Measurements from ENCODE around the gene FAIM2.

FAIM2 gene

GRCh38 chr12:49824416-49824815, 79.3 kb downstream of the FAIM2 start:
- DNase-seq (ENCODE audit: low spot score): no peak

DNA sequence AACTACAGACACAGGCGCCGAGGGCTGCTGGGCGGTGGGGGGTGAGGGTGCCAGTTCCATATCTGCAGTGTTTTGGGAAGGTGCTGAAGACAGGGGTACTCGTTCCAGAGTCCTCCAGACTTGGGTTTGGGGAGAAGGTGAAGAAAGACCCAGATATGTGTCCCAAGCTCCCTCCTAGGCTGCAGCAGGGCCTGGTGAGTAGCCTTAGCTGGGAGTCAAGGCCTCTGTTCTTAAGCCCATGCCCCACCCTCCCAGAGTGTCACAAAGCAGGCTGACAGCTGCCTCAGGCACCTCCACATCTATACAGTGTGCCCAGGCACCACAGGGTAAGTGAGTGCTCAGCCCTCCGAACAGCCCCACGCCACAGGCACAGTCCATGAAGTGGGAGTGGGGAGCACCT, 79.7 kb downstream of the FAIM2 start:
- DNase-seq (ENCODE audit: low spot score): no peak

- DNase-seq (ENCODE audit: low spot score): no peak
Observed at GRCh38 chr12:49823350-49823749, 80.3 kb downstream of the FAIM2 start.

DNA sequence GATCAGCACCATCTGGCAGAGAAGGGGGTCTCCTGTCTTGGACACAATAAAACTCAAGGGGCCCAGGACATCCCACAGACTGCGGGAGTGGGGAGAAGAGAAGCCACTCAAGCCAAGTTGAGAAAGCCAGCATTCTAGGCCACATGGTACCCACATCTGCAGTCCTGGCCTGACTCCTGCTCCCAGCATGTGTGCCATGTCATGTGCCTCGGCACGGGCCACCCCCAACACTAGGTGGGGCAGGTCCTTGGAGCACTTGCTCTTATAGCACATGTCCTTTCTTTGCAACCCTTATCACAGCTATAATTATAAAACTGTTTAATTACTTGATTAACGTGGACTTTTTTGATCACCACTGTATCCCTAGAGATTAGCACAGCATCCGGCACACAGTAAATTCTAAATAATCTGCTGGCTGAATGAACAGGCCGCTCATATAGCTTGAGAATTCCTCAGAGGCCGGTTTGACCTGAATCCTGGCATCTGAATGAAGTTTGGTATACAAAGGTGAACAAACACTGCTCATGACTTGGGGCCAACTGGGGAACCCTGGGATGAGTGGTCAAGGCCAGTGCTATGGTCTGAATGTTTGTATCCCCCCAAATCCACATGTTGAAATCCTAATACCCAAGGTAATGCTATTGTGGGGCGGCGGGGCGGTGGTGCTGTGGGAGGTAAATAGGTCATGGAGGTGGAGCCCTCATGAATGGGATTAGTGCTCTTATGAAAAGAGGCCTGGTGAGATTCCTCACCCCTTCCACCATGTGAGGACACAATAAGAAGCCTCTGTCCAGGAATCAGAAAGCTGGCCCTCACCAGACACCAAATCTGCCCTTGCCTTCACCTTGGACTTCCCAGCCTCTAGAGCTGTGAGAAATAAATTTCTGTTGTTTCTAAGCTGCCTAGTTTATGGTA, 82.1 kb downstream of the FAIM2 start:
- DNase-seq (ENCODE audit: low spot score): no peak

GRCh38 chr12:49819786-49820185, 83.9 kb downstream of the FAIM2 start:
- DNase-seq (ENCODE audit: low spot score): no peak

- no peak for DNase-seq (ENCODE audit: low spot score)
Observed at GRCh38 chr12:49818241-49818895, 85.3 kb downstream of the FAIM2 start.
